Caco-2 (cell line): ENCODE measurements around the gene CHGA. TPM values are rescaled to one million over a fixed set of nuclear protein-coding genes. Genes with fewer than 3 reads are reported as not detected.

Source experiments
- BruUV-seq: library from RNA; stranded (reverse); fragments of 400-500 nt; replicated peaks from 2 replicates; lab custom pipeline; 2021; lab: Mats Ljungman, UMichigan
- CTCF ChIA-PET: fragments of 300-600 bp; sonication (Branson Sonifier 250); formaldehyde crosslinking; loops from one replicate; lab custom pipeline; 2022; ENCODE audit warnings: antibody characterized with exemption; lab: Charles Lee
- POLR2A ChIA-PET: fragments of 300-600 bp; sonication (Branson Sonifier 250); formaldehyde crosslinking; loops from one replicate; lab custom pipeline; 2022; ENCODE audit warnings: antibody characterized with exemption; lab: Charles Lee
- DNase-seq, 2 experiments: peaks; one replicate each; pipeline versions ENCODE4 v3.0.0 to v3.0.0-alpha.2; 2020 to 2022
- H3K27me3 ChIP-seq: replicated peaks from 2 replicates; pipeline ENCODE4 v1.6.0; 2011; ENCODE audit warnings: low read length; ENCODE audit not compliant: control insufficient read depth, insufficient read depth
- H3K36me3 ChIP-seq: 2 replicates; pipeline ENCODE4 v1.5.1; 2011; ENCODE audit warnings: low read length; ENCODE audit not compliant: control insufficient read depth, insufficient read depth
- H3K4me1 ChIP-seq: fragments of 250-450 bp; sonication (Bioruptor Pico); 2 replicates; pipeline ENCODE4 v1.5.1; 2020; ENCODE audit warnings: mild to moderate bottlenecking
- H3K4me3 ChIP-seq: 2 replicates; pipeline ENCODE4 v1.5.1; 2011; ENCODE audit warnings: low read depth, mild to moderate bottlenecking, control low read depth, low read length
- H3K9me3 ChIP-seq: fragments of 250-450 bp; sonication (Bioruptor Pico); 2 replicates; pipeline ENCODE4 v1.5.1; 2020; ENCODE audit warnings: mild to moderate bottlenecking, moderate library complexity
- H3K27ac Mint-ChIP-seq: one replicate; pipeline ENCODE4 v1.8.0; 2022; ENCODE audit warnings: mixed read lengths; ENCODE audit not compliant: unreplicated experiment
- H3K27me3 Mint-ChIP-seq: one replicate; pipeline ENCODE4 v1.8.0; 2022; ENCODE audit warnings: mixed read lengths; ENCODE audit not compliant: insufficient read depth, unreplicated experiment
- H3K36me3 Mint-ChIP-seq: one replicate; pipeline ENCODE4 v1.8.0; 2022; ENCODE audit warnings: mild to moderate bottlenecking, mixed read lengths; ENCODE audit not compliant: insufficient read depth, unreplicated experiment
- H3K4me1 Mint-ChIP-seq: one replicate; pipeline ENCODE4 v1.8.0; 2022; ENCODE audit warnings: low read depth, mixed read lengths; ENCODE audit not compliant: unreplicated experiment
- H3K4me3 Mint-ChIP-seq: one replicate; pipeline ENCODE4 v1.8.0; 2022; ENCODE audit warnings: mild to moderate bottlenecking, moderate library complexity, mixed read lengths; ENCODE audit not compliant: unreplicated experiment
- H3K9me3 Mint-ChIP-seq: one replicate; pipeline ENCODE4 v1.8.0; 2022; ENCODE audit warnings: mixed read lengths; ENCODE audit not compliant: unreplicated experiment
- intact Hi-C: fragments of 100-400 bp; cut with micrococcal nuclease; formaldehyde crosslinking; loops from one replicate; pipeline ENCODE4 v1.10.0; 2022; ENCODE audit not compliant: unreplicated experiment
- total RNA-seq: library from RNA; stranded (reverse); gene quantifications from 2 replicates; pipeline ENCODE4 v1.2.3, GENCODE V29; 2022
- TF ChIP-seq, protein P1 (sequence below), 2 experiments: fragments of 200-600 bp in 1 of 2; IDR thresholded peaks; 1 replicate in 1 of 2; 2 replicates in 1 of 2; pipeline versions ENCODE4 v1.5.1 to v1.8.0; 2011 to 2022; ENCODE audit warnings: antibody characterized with exemption in 1 of 2, control low read depth in 1 of 2, inconsistent platforms in 1 of 2, low read depth in 1 of 2, low read length in 1 of 2, mild to moderate bottlenecking in 1 of 2, moderate library complexity in 1 of 2; ENCODE audit not compliant: insufficient read depth in 1 of 2, severe bottlenecking in 1 of 2, unreplicated experiment in 1 of 2

Gene CHGA
- total RNA-seq, 1 experiment from 2014 or later, result not detected

DNA sequence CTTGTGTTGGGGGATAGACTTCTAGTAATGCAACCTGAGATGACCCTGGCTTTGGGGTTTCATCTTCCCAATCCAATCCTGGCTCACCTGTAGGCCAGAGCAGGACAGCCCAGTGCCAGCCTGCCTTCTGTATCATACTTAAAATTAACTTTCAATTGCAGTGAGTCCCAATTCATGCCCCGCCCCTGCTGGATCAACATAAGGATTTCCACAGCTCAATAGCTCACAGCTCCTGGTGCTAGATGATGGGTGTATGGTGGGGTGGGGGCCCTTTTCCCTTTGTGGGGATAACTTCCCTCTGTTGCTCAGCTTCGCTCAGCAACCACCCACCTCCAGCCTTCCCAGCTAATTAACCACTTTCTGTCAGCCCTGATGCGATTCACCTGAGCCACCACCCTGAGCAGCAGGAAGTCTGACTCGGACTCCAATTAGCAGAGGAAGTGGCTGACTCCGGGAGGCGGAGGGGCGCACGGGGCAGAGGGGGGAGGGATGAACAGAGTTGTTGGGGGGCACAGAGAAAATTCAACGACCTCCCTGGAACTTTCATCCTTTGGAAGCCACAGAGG lies 24.3 kb upstream of the CHGA start:
- ChIA-PET CTCF (no interaction called here), POLR2A (no interaction called here)
- H3K36me3 Mint-ChIP-seq, result no peaks in the 10 kb centered on the region
- H3K4me1 Mint-ChIP-seq, result no peaks in the 10 kb centered on the region
- Histone ChIP-seq H3K36me3 (no peaks in the 10 kb centered on the region), H3K27me3 (no peaks in the 10 kb centered on the region), H3K9me3 (no peaks in the 10 kb centered on the region), H3K4me3 (no peak overlapping the region), H3K4me1 (no peaks in the 10 kb centered on the region)
- intact Hi-C loops, result no loop called here
- BruUV-seq, result no TSS peak
- no peak overlapping the region for H3K27ac Mint-ChIP-seq
- no peak for DNase-seq
- H3K27me3 Mint-ChIP-seq, result peaks cover 23% of the 10 kb centered on the region
- H3K9me3 Mint-ChIP-seq, result peaks cover 4% of the 10 kb centered on the region
- H3K4me3 Mint-ChIP-seq, result no peak overlapping the region
- TF ChIP-seq, protein P1, sequence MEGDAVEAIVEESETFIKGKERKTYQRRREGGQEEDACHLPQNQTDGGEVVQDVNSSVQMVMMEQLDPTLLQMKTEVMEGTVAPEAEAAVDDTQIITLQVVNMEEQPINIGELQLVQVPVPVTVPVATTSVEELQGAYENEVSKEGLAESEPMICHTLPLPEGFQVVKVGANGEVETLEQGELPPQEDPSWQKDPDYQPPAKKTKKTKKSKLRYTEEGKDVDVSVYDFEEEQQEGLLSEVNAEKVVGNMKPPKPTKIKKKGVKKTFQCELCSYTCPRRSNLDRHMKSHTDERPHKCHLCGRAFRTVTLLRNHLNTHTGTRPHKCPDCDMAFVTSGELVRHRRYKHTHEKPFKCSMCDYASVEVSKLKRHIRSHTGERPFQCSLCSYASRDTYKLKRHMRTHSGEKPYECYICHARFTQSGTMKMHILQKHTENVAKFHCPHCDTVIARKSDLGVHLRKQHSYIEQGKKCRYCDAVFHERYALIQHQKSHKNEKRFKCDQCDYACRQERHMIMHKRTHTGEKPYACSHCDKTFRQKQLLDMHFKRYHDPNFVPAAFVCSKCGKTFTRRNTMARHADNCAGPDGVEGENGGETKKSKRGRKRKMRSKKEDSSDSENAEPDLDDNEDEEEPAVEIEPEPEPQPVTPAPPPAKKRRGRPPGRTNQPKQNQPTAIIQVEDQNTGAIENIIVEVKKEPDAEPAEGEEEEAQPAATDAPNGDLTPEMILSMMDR (IDR thresholded peaks at IDR 0.05; ENCODE audit: insufficient read depth in 1 of 2, low read depth in 1 of 2, low read length in 1 of 2, severe bottlenecking in 1 of 2, unreplicated experiment in 1 of 2), result no peak

DNA sequence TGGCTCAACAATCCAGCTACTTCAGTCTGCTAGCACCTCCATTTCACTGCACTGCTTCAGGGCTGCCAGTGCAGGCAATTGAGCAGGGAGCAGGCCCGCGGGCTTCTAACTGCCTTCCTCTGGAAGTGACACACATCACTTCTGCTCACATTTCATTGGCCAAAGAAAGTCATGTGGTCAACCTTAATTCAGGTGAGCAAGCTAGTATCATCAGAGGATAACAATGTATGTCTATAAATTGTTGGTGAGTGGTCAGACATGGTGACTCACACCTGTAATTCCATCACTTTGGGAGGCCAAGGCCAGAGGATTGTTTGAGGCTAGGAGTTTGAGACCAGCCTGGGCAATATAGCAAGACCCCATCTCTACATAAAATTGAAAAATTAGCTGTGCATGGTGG lies 22.3 kb upstream of the CHGA start:
- H3K4me1 ChIP-seq, result no peaks in the 10 kb centered on the region
- Mint-ChIP-seq H3K4me1 (no peaks in the 10 kb centered on the region), H3K4me3 (no peak overlapping the region), H3K9me3 (no peaks in the 10 kb centered on the region), H3K36me3 (no peaks in the 10 kb centered on the region), H3K27me3 (peaks cover 24% of the 10 kb centered on the region), H3K27ac (no peak overlapping the region)
- TF ChIP-seq, protein P1 (IDR thresholded peaks at IDR 0.05; ENCODE audit: insufficient read depth in 1 of 2, low read depth in 1 of 2, low read length in 1 of 2, severe bottlenecking in 1 of 2, unreplicated experiment in 1 of 2), result no peak
- H3K4me3 ChIP-seq, result no peak overlapping the region
- no peaks in the 10 kb centered on the region for H3K36me3 ChIP-seq
- no peaks in the 10 kb centered on the region for H3K9me3 ChIP-seq
- BruUV-seq, result no TSS peak
- CTCF ChIA-PET, result no interaction called here
- peaks cover 1% of the 10 kb centered on the region; the same call in 1 of the 2 replicates for H3K27me3 ChIP-seq
- POLR2A ChIA-PET, result no interaction called here
- intact Hi-C loops, result no loop called here
- no peak for DNase-seq

DNA sequence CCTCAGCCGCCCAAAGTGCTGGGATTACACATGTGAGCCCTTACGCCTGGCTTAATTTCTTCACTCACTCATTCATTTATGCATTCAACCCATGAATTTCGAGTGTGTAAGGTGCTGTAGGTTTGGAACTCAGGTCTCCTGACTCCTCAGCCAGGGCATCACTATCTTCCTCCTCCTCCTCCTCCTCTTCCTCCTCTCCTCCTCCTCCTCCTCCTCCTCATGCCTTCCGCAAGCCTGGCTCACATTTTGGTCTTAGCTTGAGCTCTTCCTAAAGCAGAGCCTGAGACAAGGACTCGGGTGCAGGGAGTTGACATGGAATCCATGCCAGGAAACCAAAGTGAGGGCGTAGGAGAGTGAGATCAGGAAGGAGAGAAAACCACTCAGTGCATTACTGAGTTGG lies 20.8 kb upstream of the CHGA start:
- no peak for DNase-seq
- CTCF ChIA-PET, result no interaction called here
- no peaks in the 10 kb centered on the region for H3K36me3 ChIP-seq
- H3K4me3 ChIP-seq, result no peak overlapping the region
- no peaks in the 10 kb centered on the region for H3K9me3 Mint-ChIP-seq
- intact Hi-C loops, result no loop called here
- TF ChIP-seq, protein P1 (IDR thresholded peaks at IDR 0.05; ENCODE audit: insufficient read depth in 1 of 2, low read depth in 1 of 2, low read length in 1 of 2, severe bottlenecking in 1 of 2, unreplicated experiment in 1 of 2), result no peak
- no peaks in the 10 kb centered on the region for H3K4me1 ChIP-seq
- no peaks in the 10 kb centered on the region for H3K36me3 Mint-ChIP-seq
- peaks cover 22% of the 10 kb centered on the region for H3K27me3 Mint-ChIP-seq
- BruUV-seq, result no TSS peak
- H3K27ac Mint-ChIP-seq, result no peak overlapping the region
- POLR2A ChIA-PET, result no interaction called here
- H3K9me3 ChIP-seq, result no peaks in the 10 kb centered on the region
- peaks cover 1% of the 10 kb centered on the region; the same call in 1 of the 2 replicates for H3K27me3 ChIP-seq
- no peaks in the 10 kb centered on the region for H3K4me1 Mint-ChIP-seq
- no peak overlapping the region for H3K4me3 Mint-ChIP-seq
